Neural cell (in vitro differentiated cells): Measurements from ENCODE around the gene SLC17A5. TPM values are rescaled to one million over a fixed set of nuclear protein-coding genes. Genes with fewer than 3 reads are reported as not detected.

Experiments
- H2AFZ ChIP-seq: fragments of 200-600, 300-800 bp; sonication (generic), shearing (Covaris generic); 2 replicates; pipeline ENCODE4 v1.6.0; 2014; ENCODE audit warnings: low read depth, mild to moderate bottlenecking, antibody characterized with exemption, low read length, moderate library complexity
- H3F3A ChIP-seq: fragments of 200-600 bp; shearing (Covaris generic); 2 replicates; pipeline ENCODE4 v1.6.1; 2016; ENCODE audit warnings: mild to moderate bottlenecking, moderate library complexity, mixed read lengths, antibody characterized with exemption, low read length; ENCODE audit not compliant: insufficient read depth, poor library complexity, severe bottlenecking
- H3K27ac ChIP-seq: fragments of 200-600, 300-800 bp; sonication (generic), shearing (Covaris generic); 2 replicates; pipeline ENCODE4 v1.5.1; 2014; ENCODE audit warnings: mild to moderate bottlenecking, low read length, moderate library complexity
- H3K27me3 ChIP-seq: fragments of 300-800, 200-600 bp; sonication (generic), shearing (Covaris generic); 2 replicates; pipeline ENCODE4 v1.6.0; 2014; ENCODE audit warnings: mild to moderate bottlenecking, low read depth, low read length, moderate library complexity; ENCODE audit not compliant: insufficient read depth
- H3K36me3 ChIP-seq: fragments of 300-800, 200-600 bp; sonication (generic), shearing (Covaris generic); 2 replicates; pipeline ENCODE4 v1.5.1; 2014; ENCODE audit warnings: mild to moderate bottlenecking, antibody characterized with exemption, low read length, moderate library complexity; ENCODE audit not compliant: insufficient read depth
- H3K4me2 ChIP-seq: fragments of 300-800, 200-600 bp; sonication (generic), shearing (Covaris generic); 2 replicates; pipeline ENCODE4 v1.6.0; 2014; ENCODE audit warnings: mild to moderate bottlenecking, low read length
- H3K4me3 ChIP-seq: fragments of 300-800, 200-600 bp; sonication (generic), shearing (Covaris generic); 2 replicates; pipeline ENCODE4 v1.5.1; 2014; ENCODE audit warnings: mild to moderate bottlenecking, low read length, moderate library complexity
- H3K79me2 ChIP-seq: fragments of 200-600 bp; shearing (Covaris generic); replicated peaks from 2 replicates; pipeline ENCODE4 v1.6.0; 2014; ENCODE audit warnings: mild to moderate bottlenecking, low read length, moderate library complexity; ENCODE audit not compliant: insufficient read depth
- H3K9ac ChIP-seq: fragments of 300-800, 200-600 bp; sonication (generic), shearing (Covaris generic); 2 replicates; pipeline ENCODE4 v1.6.1; 2016; ENCODE audit warnings: mild to moderate bottlenecking, low read length, mixed read lengths
- H3K9me2 ChIP-seq: fragments of 200-600 bp; shearing (Covaris generic); 2 replicates; pipeline ENCODE4 v1.6.1; 2016; ENCODE audit warnings: mild to moderate bottlenecking, low read length, mixed read lengths; ENCODE audit not compliant: insufficient read depth
- H3K9me3 ChIP-seq: fragments of 200-600, 300-800 bp; sonication (generic), shearing (Covaris generic); 2 replicates; pipeline ENCODE4 v1.6.1; 2016; ENCODE audit warnings: mild to moderate bottlenecking, mixed run types, low read length, moderate library complexity, mixed read lengths
- H4K20me1 ChIP-seq: fragments of 200-600 bp; shearing (Covaris generic); 2 replicates; pipeline ENCODE4 v1.6.1; 2016; ENCODE audit warnings: mild to moderate bottlenecking, mixed run types; ENCODE audit not compliant: insufficient read depth
- EP300 ChIP-seq: fragments of 450-650 bp; conservative IDR thresholded peaks from 2 replicates; pipeline ENCODE4 v1.6.1; 2014; ENCODE audit warnings: antibody characterized with exemption, mild to moderate bottlenecking, moderate library complexity; ENCODE audit not compliant: poor library complexity, severe bottlenecking
- EZH2 ChIP-seq: fragments of 200-600, 300-800 bp; shearing (Covaris generic), sonication (generic); IDR thresholded peaks from 2 replicates; pipeline ENCODE4 v1.6.1; 2014; ENCODE audit warnings: antibody characterized with exemption, low read length, borderline replicate concordance, mild to moderate bottlenecking; ENCODE audit not compliant: insufficient read depth, poor library complexity, severe bottlenecking
- MXI1 ChIP-seq: fragments of 450-650 bp; conservative IDR thresholded peaks from 2 replicates; pipeline ENCODE4 v1.6.1; 2014; ENCODE audit warnings: antibody characterized with exemption, mild to moderate bottlenecking; ENCODE audit not compliant: poor library complexity, severe bottlenecking
- POLR2AphosphoS5 ChIP-seq: IDR thresholded peaks from 2 replicates; pipeline ENCODE4 v1.6.1; 2012
- RAD21 ChIP-seq: fragments of 450-650 bp; conservative IDR thresholded peaks from 2 replicates; pipeline ENCODE4 v1.6.1; 2014; ENCODE audit warnings: antibody characterized with exemption, mild to moderate bottlenecking, moderate library complexity
- SMC3 ChIP-seq: fragments of 450-650 bp; conservative IDR thresholded peaks from 2 replicates; pipeline ENCODE4 v1.6.1; 2014; ENCODE audit warnings: antibody characterized with exemption, mild to moderate bottlenecking, moderate library complexity; ENCODE audit not compliant: poor library complexity
- TAF1 ChIP-seq: IDR thresholded peaks from 2 replicates; pipeline ENCODE4 v1.6.1; 2012; ENCODE audit warnings: low read depth
- polyA plus RNA-seq: library from polyadenylated mRNA; depleted of rRNA; stranded (reverse); fragments of >200 nt; gene quantifications from 2 replicates; pipeline ENCODE4 v1.2.3, GENCODE V29; 2014
- TF ChIP-seq, protein P1 (sequence below): IDR thresholded peaks from 2 replicates; pipeline ENCODE4 v1.6.1; 2012; ENCODE audit warnings: borderline replicate concordance
- TF ChIP-seq, protein P2 (sequence below): fragments of 450-650 bp; IDR thresholded peaks from 2 replicates; pipeline ENCODE4 v1.5.1; 2014; ENCODE audit warnings: antibody characterized with exemption, mild to moderate bottlenecking, moderate library complexity; ENCODE audit not compliant: poor library complexity, severe bottlenecking

SLC17A5 gene
- polyA plus RNA-seq, 1 donor from 2014 or later: 12.3 TPM

DNA sequence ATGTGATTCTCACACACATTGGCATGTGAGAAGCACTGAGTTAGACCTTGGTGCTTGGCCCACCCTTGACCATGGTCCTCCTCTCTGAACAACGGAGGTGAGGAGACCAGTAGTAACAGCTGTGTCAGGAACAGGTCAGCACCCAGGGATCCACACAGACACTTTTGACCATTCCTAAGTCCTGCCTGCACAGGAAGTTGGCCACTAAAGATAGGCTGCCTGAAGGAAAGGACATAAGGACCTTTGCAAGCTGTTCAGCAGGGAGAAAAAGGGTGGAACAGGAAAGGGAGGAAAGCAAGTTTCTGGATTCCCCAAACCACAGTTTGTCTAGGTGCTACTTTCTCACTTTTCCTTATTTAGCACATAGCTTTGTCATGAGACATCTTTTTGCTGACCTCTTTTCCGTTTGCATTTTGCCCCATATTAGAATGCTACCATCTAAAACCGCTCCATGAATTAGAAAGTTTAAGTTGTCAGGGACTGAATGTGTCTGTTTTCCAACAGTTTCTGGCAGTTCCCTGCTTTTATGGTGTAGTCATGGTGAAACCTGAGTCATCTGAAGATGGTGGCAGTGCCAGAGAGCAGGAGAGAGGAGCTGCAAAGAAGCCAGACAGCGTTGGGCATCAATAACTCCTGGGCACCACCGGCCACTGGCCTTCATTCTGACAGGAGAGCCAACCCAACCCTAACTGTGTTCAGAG is 41.1 kb upstream of the SLC17A5 start:
- no peaks in the 10 kb centered on the region for H3K9me2 ChIP-seq
- TF ChIP-seq TAF1 (no peak), EZH2 (no peak), SMC3 (no peak), EP300 (no peak), POLR2AphosphoS5 (no peak), MXI1 (no peak), RAD21 (no peak)
- TF ChIP-seq, protein P1, sequence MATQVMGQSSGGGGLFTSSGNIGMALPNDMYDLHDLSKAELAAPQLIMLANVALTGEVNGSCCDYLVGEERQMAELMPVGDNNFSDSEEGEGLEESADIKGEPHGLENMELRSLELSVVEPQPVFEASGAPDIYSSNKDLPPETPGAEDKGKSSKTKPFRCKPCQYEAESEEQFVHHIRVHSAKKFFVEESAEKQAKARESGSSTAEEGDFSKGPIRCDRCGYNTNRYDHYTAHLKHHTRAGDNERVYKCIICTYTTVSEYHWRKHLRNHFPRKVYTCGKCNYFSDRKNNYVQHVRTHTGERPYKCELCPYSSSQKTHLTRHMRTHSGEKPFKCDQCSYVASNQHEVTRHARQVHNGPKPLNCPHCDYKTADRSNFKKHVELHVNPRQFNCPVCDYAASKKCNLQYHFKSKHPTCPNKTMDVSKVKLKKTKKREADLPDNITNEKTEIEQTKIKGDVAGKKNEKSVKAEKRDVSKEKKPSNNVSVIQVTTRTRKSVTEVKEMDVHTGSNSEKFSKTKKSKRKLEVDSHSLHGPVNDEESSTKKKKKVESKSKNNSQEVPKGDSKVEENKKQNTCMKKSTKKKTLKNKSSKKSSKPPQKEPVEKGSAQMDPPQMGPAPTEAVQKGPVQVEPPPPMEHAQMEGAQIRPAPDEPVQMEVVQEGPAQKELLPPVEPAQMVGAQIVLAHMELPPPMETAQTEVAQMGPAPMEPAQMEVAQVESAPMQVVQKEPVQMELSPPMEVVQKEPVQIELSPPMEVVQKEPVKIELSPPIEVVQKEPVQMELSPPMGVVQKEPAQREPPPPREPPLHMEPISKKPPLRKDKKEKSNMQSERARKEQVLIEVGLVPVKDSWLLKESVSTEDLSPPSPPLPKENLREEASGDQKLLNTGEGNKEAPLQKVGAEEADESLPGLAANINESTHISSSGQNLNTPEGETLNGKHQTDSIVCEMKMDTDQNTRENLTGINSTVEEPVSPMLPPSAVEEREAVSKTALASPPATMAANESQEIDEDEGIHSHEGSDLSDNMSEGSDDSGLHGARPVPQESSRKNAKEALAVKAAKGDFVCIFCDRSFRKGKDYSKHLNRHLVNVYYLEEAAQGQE: no peak
- TF ChIP-seq, protein P2, sequence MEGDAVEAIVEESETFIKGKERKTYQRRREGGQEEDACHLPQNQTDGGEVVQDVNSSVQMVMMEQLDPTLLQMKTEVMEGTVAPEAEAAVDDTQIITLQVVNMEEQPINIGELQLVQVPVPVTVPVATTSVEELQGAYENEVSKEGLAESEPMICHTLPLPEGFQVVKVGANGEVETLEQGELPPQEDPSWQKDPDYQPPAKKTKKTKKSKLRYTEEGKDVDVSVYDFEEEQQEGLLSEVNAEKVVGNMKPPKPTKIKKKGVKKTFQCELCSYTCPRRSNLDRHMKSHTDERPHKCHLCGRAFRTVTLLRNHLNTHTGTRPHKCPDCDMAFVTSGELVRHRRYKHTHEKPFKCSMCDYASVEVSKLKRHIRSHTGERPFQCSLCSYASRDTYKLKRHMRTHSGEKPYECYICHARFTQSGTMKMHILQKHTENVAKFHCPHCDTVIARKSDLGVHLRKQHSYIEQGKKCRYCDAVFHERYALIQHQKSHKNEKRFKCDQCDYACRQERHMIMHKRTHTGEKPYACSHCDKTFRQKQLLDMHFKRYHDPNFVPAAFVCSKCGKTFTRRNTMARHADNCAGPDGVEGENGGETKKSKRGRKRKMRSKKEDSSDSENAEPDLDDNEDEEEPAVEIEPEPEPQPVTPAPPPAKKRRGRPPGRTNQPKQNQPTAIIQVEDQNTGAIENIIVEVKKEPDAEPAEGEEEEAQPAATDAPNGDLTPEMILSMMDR: no peak
- no peak overlapping the region for H3K4me2 ChIP-seq

DNA sequence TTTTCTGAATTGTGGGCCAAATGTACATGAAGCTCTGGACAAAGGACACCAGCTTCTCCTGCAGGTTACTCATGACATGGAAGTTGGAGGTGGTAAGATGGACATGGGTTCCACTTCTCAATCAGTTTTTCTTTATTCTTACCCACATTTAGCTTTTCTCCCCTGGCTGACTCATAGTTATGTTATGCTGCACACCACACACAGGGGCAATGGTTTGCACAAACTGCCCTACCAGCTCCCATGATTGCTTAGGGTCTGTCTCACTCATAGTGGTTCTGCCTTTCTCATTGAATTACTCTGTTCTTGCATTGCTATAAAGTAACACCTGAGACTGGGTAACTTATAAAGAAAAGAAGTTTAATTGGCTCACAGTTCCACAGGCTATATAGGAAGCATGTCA is 37.7 kb upstream of the SLC17A5 start:
- TF ChIP-seq POLR2AphosphoS5 (no peak), MXI1 (no peak), RAD21 (no peak), TAF1 (no peak), EP300 (no peak), EZH2 (no peak), SMC3 (no peak)
- TF ChIP-seq, protein P2: no peak
- TF ChIP-seq, protein P1: no peak
- Histone ChIP-seq H3K9me2 (no peaks in the 10 kb centered on the region), H3K9ac (no peak overlapping the region), H3K79me2 (no peaks in the 10 kb centered on the region), H3K27me3 (peaks cover 17% of the 10 kb centered on the region), H2AFZ (no peak overlapping the region), H3K4me2 (no peak overlapping the region), H3K9me3 (no peaks in the 10 kb centered on the region), H3K4me3 (no peak overlapping the region), H4K20me1 (no peaks in the 10 kb centered on the region), H3K27ac (no peak overlapping the region), H3F3A (no peaks in the 10 kb centered on the region), H3K36me3 (no peaks in the 10 kb centered on the region)

More for the DNA sequence above, 41.1 kb upstream of the SLC17A5 start:
- Histone ChIP-seq H3K27ac (no peak overlapping the region), H3F3A (no peaks in the 10 kb centered on the region), H3K36me3 (no peaks in the 10 kb centered on the region), H2AFZ (no peak overlapping the region), H3K4me3 (no peak overlapping the region), H4K20me1 (no peaks in the 10 kb centered on the region), H3K27me3 (peaks cover 25% of the 10 kb centered on the region), H3K9me3 (no peaks in the 10 kb centered on the region), H3K9ac (no peak overlapping the region), H3K79me2 (no peaks in the 10 kb centered on the region)
